Memory B cell (primary cell): ENCODE results near the gene GK2.

Experiments used
- ATAC-seq: fragments of 150-1000 bp; cut with Tn5 transposase; 2 replicates; pipeline ENCODE4 v1.10.0; 2021; ENCODE audit warnings: low read depth, mild to moderate bottlenecking, moderate library complexity
- DNase-seq, 2 donors: peaks; one replicate each; pipeline ENCODE4 v3.0.0; 2022; ENCODE audit warnings: low spot score in 2 of 2
- H3K27ac Mint-ChIP-seq: one replicate; pipeline ENCODE4 v1.8.0; 2022; ENCODE audit warnings: mild to moderate bottlenecking, moderate library complexity, mixed read lengths
- H3K27me3 Mint-ChIP-seq: one replicate; pipeline ENCODE4 v1.8.0; 2022; ENCODE audit warnings: mixed read lengths
- H3K36me3 Mint-ChIP-seq: one replicate; pipeline ENCODE4 v1.8.0; 2022; ENCODE audit warnings: mild to moderate bottlenecking, mixed read lengths
- H3K4me1 Mint-ChIP-seq: one replicate; pipeline ENCODE4 v1.8.0; 2022; ENCODE audit warnings: mixed read lengths
- H3K4me3 Mint-ChIP-seq: one replicate; pipeline ENCODE4 v1.8.0; 2022; ENCODE audit warnings: mild to moderate bottlenecking, moderate library complexity, mixed read lengths
- H3K9me3 Mint-ChIP-seq: one replicate; pipeline ENCODE4 v1.8.0; 2022; ENCODE audit warnings: mixed read lengths

Gene GK2

GRCh38 chr4:79408063-79408462 is at the start of gene GK2:
TSS of gene GK2 (minus strand) at chr4:79408228. CDS start at chr4:79408200, 28 bp downstream.
- Mint-ChIP-seq H3K4me1 (no peaks in the 10 kb centered on the region), H3K4me3 (no peak within 1 kb of the TSS), H3K27me3 (no peaks in the 10 kb centered on the region), H3K9me3 (no peaks in the 10 kb centered on the region), H3K27ac (no peak within 1 kb of the TSS), H3K36me3 (no peaks in the 10 kb centered on the region)
- DNase-seq (no peak), ATAC-seq (no peak)

DNA sequence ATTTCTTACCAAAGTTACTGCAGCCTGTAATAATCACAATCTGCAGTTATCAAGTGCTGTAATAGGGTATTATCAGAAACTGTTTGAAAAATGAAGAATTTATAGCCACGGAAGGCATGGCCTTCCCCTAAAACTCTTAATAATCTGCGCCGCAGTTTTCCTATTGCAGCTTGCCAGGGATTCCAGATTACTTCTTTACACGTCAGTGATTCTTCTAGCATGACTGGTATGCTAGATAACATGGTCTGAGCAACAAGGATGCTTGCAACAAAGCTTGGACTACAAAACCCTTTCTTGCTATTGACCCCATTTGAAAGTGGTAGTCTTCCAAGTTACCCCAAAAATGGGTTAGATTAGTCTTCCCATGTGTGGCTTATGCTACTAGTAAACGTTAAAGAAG is 47.2 kb upstream of the GK2 start:
- Mint-ChIP-seq H3K9me3 (no peaks in the 10 kb centered on the region), H3K4me1 (no peaks in the 10 kb centered on the region), H3K36me3 (no peaks in the 10 kb centered on the region), H3K4me3 (no peak overlapping the region), H3K27ac (no peak overlapping the region), H3K27me3 (no peaks in the 10 kb centered on the region)
- ATAC-seq (no peak), DNase-seq (no peak)

DNA sequence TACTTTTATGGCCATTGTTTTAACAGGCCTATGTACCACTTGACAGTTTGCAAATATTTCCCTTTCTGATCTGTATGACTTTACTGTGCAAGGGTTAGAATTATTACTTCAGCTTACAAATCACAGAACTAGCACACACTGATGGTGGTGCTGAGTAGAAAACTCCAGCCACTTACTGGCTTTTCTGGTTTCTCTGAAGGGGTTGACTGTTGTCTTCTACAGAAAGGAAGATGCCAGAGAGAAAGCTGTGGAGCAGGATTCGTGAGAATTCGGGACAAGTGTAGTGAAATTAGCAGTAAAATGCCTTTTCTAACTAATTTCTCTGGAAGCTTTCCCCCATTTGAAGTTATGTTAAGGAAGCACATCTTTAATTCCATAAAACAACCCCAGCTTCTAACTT is 46.6 kb upstream of the GK2 start:
- no peak for DNase-seq
- Mint-ChIP-seq H3K27ac (no peak overlapping the region), H3K27me3 (no peaks in the 10 kb centered on the region), H3K36me3 (no peaks in the 10 kb centered on the region), H3K9me3 (no peaks in the 10 kb centered on the region), H3K4me3 (no peak overlapping the region), H3K4me1 (no peaks in the 10 kb centered on the region)
- no peak for ATAC-seq

- Mint-ChIP-seq H3K27me3 (no peaks in the 10 kb centered on the region), H3K4me3 (no peak overlapping the region), H3K36me3 (no peaks in the 10 kb centered on the region), H3K4me1 (no peaks in the 10 kb centered on the region), H3K27ac (no peak overlapping the region), H3K9me3 (no peaks in the 10 kb centered on the region)
- no peak for DNase-seq
- ATAC-seq, result no peak
Measured at GRCh38 chr4:79450053-79450452, 42.0 kb upstream of the GK2 start.

DNA sequence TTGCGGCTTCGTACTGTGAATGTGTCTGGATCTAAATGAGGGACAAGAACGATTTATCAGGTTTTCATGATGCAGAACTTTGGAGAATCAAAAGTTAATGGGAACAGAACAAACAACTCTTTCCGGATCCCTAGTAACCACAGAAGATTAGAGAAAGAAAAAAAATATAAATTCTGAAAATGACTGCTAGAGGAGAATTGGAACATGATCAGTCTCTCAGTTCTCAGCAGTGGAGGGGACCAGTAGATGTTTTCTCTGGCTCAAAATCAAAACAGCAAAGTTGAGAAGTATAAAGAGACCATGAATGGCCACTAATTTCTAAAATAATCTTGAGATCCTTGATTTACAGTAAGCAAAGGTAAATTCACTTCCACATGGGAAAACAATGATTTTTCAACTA is 38.1 kb upstream of the GK2 start:
- no peak overlapping the region for H3K27ac Mint-ChIP-seq
- no peaks in the 10 kb centered on the region for H3K9me3 Mint-ChIP-seq
- ATAC-seq (no peak), DNase-seq (no peak)
- no peaks in the 10 kb centered on the region for H3K36me3 Mint-ChIP-seq
- no peaks in the 10 kb centered on the region for H3K4me1 Mint-ChIP-seq
- no peak overlapping the region for H3K4me3 Mint-ChIP-seq
- no peaks in the 10 kb centered on the region for H3K27me3 Mint-ChIP-seq

- Mint-ChIP-seq H3K27me3 (no peaks in the 10 kb centered on the region), H3K27ac (no peak overlapping the region), H3K36me3 (no peaks in the 10 kb centered on the region), H3K4me1 (no peaks in the 10 kb centered on the region), H3K9me3 (no peaks in the 10 kb centered on the region), H3K4me3 (no peak overlapping the region)
- ATAC-seq, result no peak
- DNase-seq, result no peak
Measured at GRCh38 chr4:79445371-79445781, 37.3 kb upstream of the GK2 start.

GRCh38 chr4:79442422-79442821 is 34.4 kb upstream of the GK2 start:
- H3K4me1 Mint-ChIP-seq, result no peaks in the 10 kb centered on the region
- H3K9me3 Mint-ChIP-seq, result peaks cover 2% of the 10 kb centered on the region
- H3K4me3 Mint-ChIP-seq, result no peak overlapping the region
- ATAC-seq (no peak), DNase-seq (no peak)
- no peak overlapping the region for H3K27ac Mint-ChIP-seq
- no peaks in the 10 kb centered on the region for H3K36me3 Mint-ChIP-seq
- no peaks in the 10 kb centered on the region for H3K27me3 Mint-ChIP-seq

- H3K27me3 Mint-ChIP-seq, result no peaks in the 10 kb centered on the region
- no peak for DNase-seq
- ATAC-seq, result no peak
- H3K9me3 Mint-ChIP-seq, result peaks cover 2% of the 10 kb centered on the region
- no peaks in the 10 kb centered on the region for H3K4me1 Mint-ChIP-seq
- H3K27ac Mint-ChIP-seq, result no peak overlapping the region
- H3K36me3 Mint-ChIP-seq, result no peaks in the 10 kb centered on the region
- no peak overlapping the region for H3K4me3 Mint-ChIP-seq
Measured at GRCh38 chr4:79439489-79439888, 31.5 kb upstream of the GK2 start.

DNA sequence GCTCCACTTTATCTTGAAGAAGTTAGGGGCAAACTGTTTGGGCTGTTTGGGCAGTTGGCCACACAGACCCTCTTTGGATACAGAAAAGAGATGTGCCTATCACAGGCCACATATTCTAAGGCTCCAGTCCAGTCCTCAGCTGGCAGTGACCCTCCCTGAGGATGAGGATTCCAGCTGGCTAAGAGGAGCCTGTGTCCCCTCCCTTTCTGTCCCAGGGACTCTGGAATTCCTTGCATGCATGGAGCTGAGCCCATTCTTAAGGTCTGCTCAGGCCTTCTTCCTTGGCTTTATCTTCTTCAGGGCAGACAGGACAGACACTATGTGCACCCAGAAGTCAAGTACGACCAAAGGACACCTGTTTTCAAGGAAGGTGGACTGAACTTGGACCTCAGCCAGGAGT is 23.8 kb upstream of the GK2 start:
- DNase-seq (no peak), ATAC-seq (no peak)
- H3K4me3 Mint-ChIP-seq, result no peak overlapping the region
- no peaks in the 10 kb centered on the region for H3K27me3 Mint-ChIP-seq
- H3K27ac Mint-ChIP-seq, result no peak overlapping the region
- no peaks in the 10 kb centered on the region for H3K36me3 Mint-ChIP-seq
- no peaks in the 10 kb centered on the region for H3K9me3 Mint-ChIP-seq
- no peaks in the 10 kb centered on the region for H3K4me1 Mint-ChIP-seq

GRCh38 chr4:79429113-79429903 is 21.3 kb upstream of the GK2 start:
- Mint-ChIP-seq H3K9me3 (no peaks in the 10 kb centered on the region), H3K36me3 (no peaks in the 10 kb centered on the region), H3K27me3 (peaks cover 4% of the 10 kb centered on the region), H3K27ac (no peak overlapping the region), H3K4me1 (no peaks in the 10 kb centered on the region), H3K4me3 (no peak overlapping the region)
- ATAC-seq (no peak), DNase-seq (no peak)

DNA sequence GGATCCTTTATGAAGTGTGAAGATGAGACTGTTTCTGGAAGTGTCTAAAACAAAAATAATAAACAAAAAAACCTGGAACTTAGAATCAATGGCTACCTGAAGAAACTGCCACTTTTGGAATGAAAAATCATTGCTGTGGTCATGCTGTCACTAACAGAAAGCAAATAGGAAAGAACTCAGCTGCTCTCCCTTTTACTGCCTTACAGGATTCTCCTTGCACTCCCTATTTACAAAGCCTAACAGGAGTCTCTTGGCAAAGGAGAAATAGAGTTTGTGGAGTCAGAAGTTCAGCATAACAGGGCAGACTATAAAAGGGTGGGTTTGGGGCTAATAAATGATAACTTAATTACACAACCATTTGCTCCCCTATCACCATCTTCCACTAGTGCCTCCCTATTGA is 19.0 kb upstream of the GK2 start:
- Mint-ChIP-seq H3K9me3 (peaks cover 2% of the 10 kb centered on the region), H3K27me3 (peaks cover 7% of the 10 kb centered on the region), H3K27ac (no peak overlapping the region), H3K36me3 (no peaks in the 10 kb centered on the region), H3K4me3 (no peak overlapping the region), H3K4me1 (no peaks in the 10 kb centered on the region)
- DNase-seq (no peak), ATAC-seq (no peak)

DNA sequence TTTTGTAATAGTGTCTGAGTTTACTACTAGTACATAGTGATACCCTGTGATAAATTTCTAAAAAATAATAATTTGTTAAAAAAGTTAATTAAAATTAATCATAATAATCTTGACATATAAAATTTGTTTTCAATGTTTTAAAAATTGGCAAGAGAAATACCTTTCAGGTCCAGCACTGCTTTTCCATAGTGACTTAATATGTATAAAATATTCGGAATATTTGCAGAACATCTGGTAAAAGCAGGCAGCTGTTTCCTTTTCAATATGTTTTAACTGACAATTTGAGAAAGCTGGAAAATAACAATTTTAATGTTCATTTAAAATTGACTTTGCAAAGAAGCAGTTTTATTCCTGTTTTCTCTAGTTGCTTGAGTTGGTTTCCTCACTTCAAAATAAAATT is 17.6 kb upstream of the GK2 start:
- peaks cover 7% of the 10 kb centered on the region for H3K27me3 Mint-ChIP-seq
- no peaks in the 10 kb centered on the region for H3K4me1 Mint-ChIP-seq
- H3K27ac Mint-ChIP-seq, result no peak overlapping the region
- peaks cover 4% of the 10 kb centered on the region for H3K9me3 Mint-ChIP-seq
- H3K4me3 Mint-ChIP-seq, result no peak overlapping the region
- no peaks in the 10 kb centered on the region for H3K36me3 Mint-ChIP-seq
- no peak for DNase-seq
- ATAC-seq, result no peak

- Mint-ChIP-seq H3K27ac (no peak overlapping the region), H3K4me3 (no peak overlapping the region), H3K9me3 (peaks cover 9% of the 10 kb centered on the region), H3K27me3 (peaks cover 7% of the 10 kb centered on the region), H3K4me1 (no peaks in the 10 kb centered on the region), H3K36me3 (no peaks in the 10 kb centered on the region)
- ATAC-seq (no peak), DNase-seq (no peak)
Measured at GRCh38 chr4:79421483-79421882, 13.5 kb upstream of the GK2 start.

- Mint-ChIP-seq H3K27me3 (no peaks in the 10 kb centered on the region), H3K4me3 (no peak overlapping the region), H3K27ac (no peak overlapping the region), H3K36me3 (no peaks in the 10 kb centered on the region), H3K4me1 (no peaks in the 10 kb centered on the region), H3K9me3 (no peaks in the 10 kb centered on the region)
- DNase-seq, result no peak
- no peak for ATAC-seq
Measured at GRCh38 chr4:79413886-79414285, 5.9 kb upstream of the GK2 start.
